Spleen (tissue), 13 donors: ENCODE results near the gene CCDC34. TPM values are rescaled to one million over a fixed set of nuclear protein-coding genes. Genes with fewer than 3 reads are reported as not detected.
A peak's percentile ranks its signal among the peaks of the same experiment; 100 is the strongest.

Source experiments
- DNase-seq: peaks from one replicate; pipeline ENCODE4 v3.0.0-alpha.2; 2020
- H3K27ac ChIP-seq, 8 donors: fragments of 200-600 bp; sonication (generic) in 7 of 8; 1 replicate in 4 of 8; 2 replicates in 4 of 8; pipeline versions ENCODE4 v1.5.0 to v1.8.0; 2016 to 2021; ENCODE audit warnings: inconsistent platforms in 4 of 8, mild to moderate bottlenecking in 4 of 8, moderate library complexity in 1 of 8
- H3K27me3 ChIP-seq, 7 donors: fragments of 200-600 bp; sonication (generic) in 6 of 7; replicated peaks in 1 of 7; 1 replicate in 4 of 7; 2 replicates in 3 of 7; pipeline versions ENCODE4 v1.5.0 to v1.8.0; 2016 to 2021; ENCODE audit warnings: inconsistent platforms in 3 of 7, mild to moderate bottlenecking in 1 of 7
- H3K36me3 ChIP-seq, 6 donors: fragments of 200-600 bp; sonication (generic) in 5 of 6; 1 replicate in 4 of 6; 2 replicates in 2 of 6; pipeline versions ENCODE4 v1.5.0 to v1.8.0; 2016 to 2021; ENCODE audit warnings: inconsistent platforms in 2 of 6
- H3K4me1 ChIP-seq, 6 donors: fragments of 200-600 bp; sonication (generic) in 5 of 6; 1 replicate in 3 of 6; 2 replicates in 3 of 6; pipeline versions ENCODE4 v1.5.0 to v1.8.0; 2016 to 2021; ENCODE audit warnings: inconsistent platforms in 3 of 6
- H3K4me3 ChIP-seq, 8 donors: fragments of 200-600 bp; sonication (generic) in 7 of 8; 1 replicate in 4 of 8; 2 replicates in 4 of 8; pipeline versions ENCODE4 v1.5.0 to v1.8.0; 2016 to 2021; ENCODE audit warnings: inconsistent platforms in 4 of 8, mild to moderate bottlenecking in 4 of 8, moderate library complexity in 2 of 8
- H3K9me3 ChIP-seq, 8 donors: fragments of 200-600 bp; sonication (generic) in 7 of 8; 1 replicate in 4 of 8; 2 replicates in 4 of 8; pipeline versions ENCODE4 v1.5.0 to v1.8.0; 2016 to 2021; ENCODE audit warnings: inconsistent platforms in 4 of 8
- POLR2A ChIP-seq, 3 donors: fragments of 450-650 bp; IDR thresholded peaks; one replicate each; pipeline ENCODE4 v1.5.1; 2017; ENCODE audit warnings: antibody characterized with exemption in 3 of 3, mild to moderate bottlenecking in 1 of 3
- POLR2AphosphoS5 ChIP-seq, 3 donors: sonication (generic); formaldehyde crosslinking; IDR thresholded peaks; one replicate each; pipeline ENCODE4 v1.5.1; 2017; ENCODE audit warnings: antibody characterized with exemption in 3 of 3
- WGBS, 5 donors: extraction: QIAGEN DNeasy Blood & Tissue Kit in 3 of 5; methylation state at CpG; one replicate each; pipeline versions ENCODE4 v1.1.5 to v1.1.7; 2013 to 2018; 5-methylcytosine and 5-hydroxymethylcytosine counted together
- intact Hi-C: fragments of 100-400 bp; cut with DNase I; formaldehyde crosslinking; loops from one replicate; pipeline ENCODE4 v1.15.0; 2023; ENCODE audit warnings: low total_unique reads
- long read RNA-seq, 2 donors: transcript quantifications; one replicate each; lab custom pipeline, GENCODE V29; 2026
- polyA plus RNA-seq, 3 donors: library from polyadenylated mRNA; stranded (reverse); fragments of 200-250 nt; gene quantifications; one replicate each; pipeline ENCODE4 v1.2.1, GENCODE V29; 2013
- total RNA-seq, 7 donors: library from RNA; depleted of rRNA in 3 of 7; stranded (reverse); fragments of >200 nt in 3 of 7; fragmentation: NEBNext Ultra II Directional in 4 of 7; extraction: Animal tissue kit (Norgen Biotek cat#: 25700) in 4 of 7; gene quantifications; one replicate each; pipeline versions ENCODE4 v1.1.0 to v1.2.1, GENCODE V29; 2016 to 2021
- TF ChIP-seq, protein P1 (sequence below), 11 experiments: fragments of 200-600 bp in 7 of 11; fragments of 450-650 bp in 4 of 11; sonication (generic) in 4 of 11; IDR thresholded peaks in 8 of 11; conservative IDR thresholded peaks in 3 of 11; 1 replicate in 7 of 11; 2 replicates in 4 of 11; pipeline versions ENCODE4 v1.4.0 to v1.8.0; 2016 to 2021; ENCODE audit warnings: antibody characterized with exemption in 11 of 11, inconsistent platforms in 4 of 11, mild to moderate bottlenecking in 1 of 11
- donor health status: healthy with polysubstance abuse.
- donor health status: DM: no; HTN: no; CAD: no; lungs with moderate emphysema.
- donor health status: DM: no; HTN: no; CAD: no.
- donor health status: Bipolar disorder and iron deficiency.
- donor health status: healthy.
- donor health status: DM: no; HTN: no; CAD: no.
- donor health status: DM: yes; HTN: yes; CAD: no.

Gene CCDC34, protein sequence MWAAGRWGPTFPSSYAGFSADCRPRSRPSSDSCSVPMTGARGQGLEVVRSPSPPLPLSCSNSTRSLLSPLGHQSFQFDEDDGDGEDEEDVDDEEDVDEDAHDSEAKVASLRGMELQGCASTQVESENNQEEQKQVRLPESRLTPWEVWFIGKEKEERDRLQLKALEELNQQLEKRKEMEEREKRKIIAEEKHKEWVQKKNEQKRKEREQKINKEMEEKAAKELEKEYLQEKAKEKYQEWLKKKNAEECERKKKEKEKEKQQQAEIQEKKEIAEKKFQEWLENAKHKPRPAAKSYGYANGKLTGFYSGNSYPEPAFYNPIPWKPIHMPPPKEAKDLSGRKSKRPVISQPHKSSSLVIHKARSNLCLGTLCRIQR
- total RNA-seq (1 to 10 TPM; 2.2 to 4.9 (median 3.0) TPM), polyA plus RNA-seq (1 to 10 TPM; 5.0 to 6.1 (median 5.2) TPM)
- long read RNA-seq, donor 1, transcript CCDC34-201 (3 exons, 2,109 nt) = major isoform, 10 of 14 reads
- long read RNA-seq, donor 1, partial matches to known transcripts = 0 of 14 reads
- long read RNA-seq, donor 1, other reads (novel, unspliced or antisense) = 0 of 14 reads
- long read RNA-seq, donor 2, transcript CCDC34-201 (3 exons, 2,109 nt) = major isoform, 10 of 11 reads
- long read RNA-seq, donor 2, partial matches to known transcripts = 0 of 11 reads
- long read RNA-seq, donor 2, other reads (novel, unspliced or antisense) = 0 of 11 reads

DNA sequence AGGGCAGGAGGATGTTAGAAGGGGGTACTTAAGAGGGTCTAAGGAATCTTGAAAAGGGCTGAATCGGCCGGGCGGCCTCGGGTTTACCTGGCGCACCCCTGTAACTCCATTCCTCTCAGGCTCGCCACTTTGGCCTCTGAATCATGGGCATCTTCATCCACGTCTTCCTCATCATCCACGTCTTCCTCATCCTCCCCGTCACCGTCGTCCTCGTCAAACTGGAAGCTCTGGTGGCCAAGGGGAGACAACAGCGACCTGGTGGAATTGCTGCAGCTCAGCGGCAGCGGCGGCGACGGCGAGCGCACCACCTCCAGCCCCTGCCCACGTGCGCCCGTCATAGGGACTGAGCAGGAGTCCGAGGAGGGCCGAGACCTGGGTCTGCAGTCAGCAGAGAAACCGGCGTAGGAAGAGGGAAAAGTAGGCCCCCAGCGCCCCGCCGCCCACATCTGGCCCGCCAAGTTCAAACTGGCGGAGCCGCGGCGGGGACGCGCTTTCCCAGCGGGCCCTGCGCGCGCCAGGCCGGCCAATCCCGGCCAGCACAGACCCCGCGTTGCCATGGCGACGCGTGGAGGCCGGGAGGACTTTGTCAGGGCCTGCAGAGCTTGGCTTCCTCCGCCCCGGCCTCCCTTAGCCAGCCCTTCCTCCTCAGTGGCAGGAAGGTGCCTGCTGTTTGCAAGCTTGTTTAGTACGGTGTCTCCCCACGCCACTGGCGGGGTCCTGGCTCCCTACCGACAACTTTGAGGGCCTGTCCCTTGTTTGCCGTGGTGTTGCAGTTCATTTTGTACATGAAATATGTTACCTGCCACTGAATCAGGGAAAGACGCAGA, at the start of gene CCDC34:
TSS of gene CCDC34 (minus strand) at position 467 of the 827 bp plus-strand sequence. CDS start at position 446, 21 bp downstream.
- H3K9me3 ChIP-seq = no peaks in the 10 kb centered on the region
- H3K4me3 ChIP-seq = peak within 1 kb of the TSS; percentile 71 to 93 (median 78)
- peak within 1 kb of the TSS in 6 of 8 donors; percentile 33 to 71 (median 60) for H3K27ac ChIP-seq
- H3K27me3 ChIP-seq = no peaks in the 10 kb centered on the region
- peak; percentile 96 for DNase-seq
- intact Hi-C loops = loop anchor here (10.0 kb wide), 1 partner anchor 112 kb away; the partner anchor contains the start of gene LGR4
- TF ChIP-seq, protein P1, sequence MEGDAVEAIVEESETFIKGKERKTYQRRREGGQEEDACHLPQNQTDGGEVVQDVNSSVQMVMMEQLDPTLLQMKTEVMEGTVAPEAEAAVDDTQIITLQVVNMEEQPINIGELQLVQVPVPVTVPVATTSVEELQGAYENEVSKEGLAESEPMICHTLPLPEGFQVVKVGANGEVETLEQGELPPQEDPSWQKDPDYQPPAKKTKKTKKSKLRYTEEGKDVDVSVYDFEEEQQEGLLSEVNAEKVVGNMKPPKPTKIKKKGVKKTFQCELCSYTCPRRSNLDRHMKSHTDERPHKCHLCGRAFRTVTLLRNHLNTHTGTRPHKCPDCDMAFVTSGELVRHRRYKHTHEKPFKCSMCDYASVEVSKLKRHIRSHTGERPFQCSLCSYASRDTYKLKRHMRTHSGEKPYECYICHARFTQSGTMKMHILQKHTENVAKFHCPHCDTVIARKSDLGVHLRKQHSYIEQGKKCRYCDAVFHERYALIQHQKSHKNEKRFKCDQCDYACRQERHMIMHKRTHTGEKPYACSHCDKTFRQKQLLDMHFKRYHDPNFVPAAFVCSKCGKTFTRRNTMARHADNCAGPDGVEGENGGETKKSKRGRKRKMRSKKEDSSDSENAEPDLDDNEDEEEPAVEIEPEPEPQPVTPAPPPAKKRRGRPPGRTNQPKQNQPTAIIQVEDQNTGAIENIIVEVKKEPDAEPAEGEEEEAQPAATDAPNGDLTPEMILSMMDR (IDR thresholded peaks at IDR 0.05 in 8 of 11, conservative IDR thresholded peaks at IDR 0.05 in 3 of 11) = peak in 1 of 11 experiments; percentile 10
- no peak for TF ChIP-seq POLR2A (IDR thresholded peaks at IDR 0.05)
- peak; percentile 82 to 87 (median 85) for TF ChIP-seq POLR2AphosphoS5 (IDR thresholded peaks at IDR 0.05)
- peaks cover 0 to 6% (median 0%) of the 10 kb centered on the region in 6 donors for H3K36me3 ChIP-seq
- H3K4me1 ChIP-seq = peaks cover 7 to 36% (median 22%) of the 10 kb centered on the region in 6 donors
- WGBS, 5 donors = 0 to 1% (median 1%) methylated on average over 47 to 57 of the region's 57 CpGs

DNA sequence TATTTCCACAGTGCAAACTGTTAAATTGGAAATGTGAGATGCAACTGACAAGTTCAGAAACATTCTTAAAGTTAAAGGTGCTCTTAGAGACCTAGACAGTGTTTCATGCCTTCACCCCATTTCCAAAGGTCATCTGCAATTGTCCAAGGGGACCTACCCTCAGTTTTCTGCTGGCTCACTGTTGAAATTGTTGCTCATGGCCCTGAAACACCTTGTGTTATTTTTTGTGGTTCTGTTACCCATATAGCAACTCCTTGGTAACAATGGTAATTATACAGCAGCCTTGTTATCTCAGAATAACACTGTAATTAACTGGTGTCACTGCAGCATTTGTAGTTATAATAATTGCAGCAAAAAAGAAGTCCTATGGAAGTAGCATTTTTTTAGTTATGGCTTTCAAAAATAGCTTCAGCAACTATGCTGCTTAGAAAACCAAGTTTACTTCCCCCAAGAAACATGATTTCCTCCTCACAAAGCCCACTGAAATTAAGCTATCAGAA, 49.2 kb upstream of the CCDC34 start:
- intact Hi-C loops = no loop called here
- Histone ChIP-seq H3K27ac (no peak overlapping the region), H3K4me1 (no peaks in the 10 kb centered on the region), H3K27me3 (no peaks in the 10 kb centered on the region), H3K36me3 (no peaks in the 10 kb centered on the region), H3K4me3 (no peak overlapping the region), H3K9me3 (no peaks in the 10 kb centered on the region)
- no peak for DNase-seq
- TF ChIP-seq, protein P1 (IDR thresholded peaks at IDR 0.05 in 8 of 11, conservative IDR thresholded peaks at IDR 0.05 in 3 of 11) = no peak
- TF ChIP-seq POLR2A (IDR thresholded peaks at IDR 0.05) = no peak
- no peak for TF ChIP-seq POLR2AphosphoS5 (IDR thresholded peaks at IDR 0.05)

DNA sequence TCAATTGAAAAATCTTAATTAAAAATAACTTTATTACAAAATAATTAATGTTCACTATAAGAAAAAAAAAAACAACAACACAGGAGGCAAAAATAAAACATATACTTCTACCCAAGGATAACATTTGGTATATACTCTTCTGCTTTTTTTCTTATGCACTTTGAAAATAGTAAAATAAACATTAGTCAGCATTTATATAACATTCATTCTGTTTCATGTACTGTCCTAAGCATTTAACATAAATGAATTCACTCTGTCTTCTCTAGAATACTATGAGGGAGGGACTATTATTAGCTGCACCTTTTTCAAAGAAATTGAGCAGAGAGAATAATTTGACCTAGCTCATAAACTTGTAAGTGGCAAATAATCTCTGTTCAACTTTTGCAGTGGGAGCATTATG, 48.3 kb upstream of the CCDC34 start:
- intact Hi-C loops = no loop called here
- Histone ChIP-seq H3K9me3 (no peaks in the 10 kb centered on the region), H3K4me3 (no peak overlapping the region), H3K36me3 (no peaks in the 10 kb centered on the region), H3K4me1 (no peaks in the 10 kb centered on the region), H3K27me3 (no peaks in the 10 kb centered on the region), H3K27ac (no peak overlapping the region)
- TF ChIP-seq POLR2AphosphoS5 (IDR thresholded peaks at IDR 0.05) = no peak
- TF ChIP-seq POLR2A (IDR thresholded peaks at IDR 0.05) = no peak
- TF ChIP-seq, protein P1 (IDR thresholded peaks at IDR 0.05 in 8 of 11, conservative IDR thresholded peaks at IDR 0.05 in 3 of 11) = no peak
- DNase-seq = no peak
